GM12872 (cell line): ENCODE results near the gene TM4SF1.

Experiments used
- TF ChIP-seq, protein P1 (sequence below): IDR thresholded peaks from 3 replicates; pipeline ENCODE4 v1.5.1; 2011; ENCODE audit warnings: low read depth, mild to moderate bottlenecking, low read length, moderate library complexity; ENCODE audit not compliant: insufficient read depth

The TM4SF1 gene

GRCh38 chr3:149324332-149324731 is 53.1 kb downstream of the TM4SF1 start:
- TF ChIP-seq, protein P1, sequence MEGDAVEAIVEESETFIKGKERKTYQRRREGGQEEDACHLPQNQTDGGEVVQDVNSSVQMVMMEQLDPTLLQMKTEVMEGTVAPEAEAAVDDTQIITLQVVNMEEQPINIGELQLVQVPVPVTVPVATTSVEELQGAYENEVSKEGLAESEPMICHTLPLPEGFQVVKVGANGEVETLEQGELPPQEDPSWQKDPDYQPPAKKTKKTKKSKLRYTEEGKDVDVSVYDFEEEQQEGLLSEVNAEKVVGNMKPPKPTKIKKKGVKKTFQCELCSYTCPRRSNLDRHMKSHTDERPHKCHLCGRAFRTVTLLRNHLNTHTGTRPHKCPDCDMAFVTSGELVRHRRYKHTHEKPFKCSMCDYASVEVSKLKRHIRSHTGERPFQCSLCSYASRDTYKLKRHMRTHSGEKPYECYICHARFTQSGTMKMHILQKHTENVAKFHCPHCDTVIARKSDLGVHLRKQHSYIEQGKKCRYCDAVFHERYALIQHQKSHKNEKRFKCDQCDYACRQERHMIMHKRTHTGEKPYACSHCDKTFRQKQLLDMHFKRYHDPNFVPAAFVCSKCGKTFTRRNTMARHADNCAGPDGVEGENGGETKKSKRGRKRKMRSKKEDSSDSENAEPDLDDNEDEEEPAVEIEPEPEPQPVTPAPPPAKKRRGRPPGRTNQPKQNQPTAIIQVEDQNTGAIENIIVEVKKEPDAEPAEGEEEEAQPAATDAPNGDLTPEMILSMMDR = no peak

GRCh38 chr3:149321640-149322039 is 55.8 kb downstream of the TM4SF1 start:
- TF ChIP-seq, protein P1 = no peak

DNA sequence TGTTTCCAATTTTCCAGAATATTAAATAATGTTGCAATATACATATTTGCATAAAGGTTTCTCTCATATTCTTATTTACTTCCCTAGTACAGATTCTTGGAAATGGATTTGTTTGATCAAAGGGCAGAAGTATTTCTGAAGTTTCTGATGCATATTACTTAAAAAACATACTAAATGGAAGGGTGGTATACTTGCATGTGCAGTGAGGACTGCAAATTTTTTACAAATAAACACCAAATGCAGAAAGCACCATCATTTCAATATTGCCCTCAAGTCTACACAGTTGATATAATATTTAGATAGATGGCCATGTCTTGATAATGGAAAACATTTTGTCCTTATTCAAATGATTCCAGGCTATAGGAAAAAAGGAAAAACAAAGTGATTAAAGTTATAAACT is 56.3 kb downstream of the TM4SF1 start:
- TF ChIP-seq, protein P1 = no peak

DNA sequence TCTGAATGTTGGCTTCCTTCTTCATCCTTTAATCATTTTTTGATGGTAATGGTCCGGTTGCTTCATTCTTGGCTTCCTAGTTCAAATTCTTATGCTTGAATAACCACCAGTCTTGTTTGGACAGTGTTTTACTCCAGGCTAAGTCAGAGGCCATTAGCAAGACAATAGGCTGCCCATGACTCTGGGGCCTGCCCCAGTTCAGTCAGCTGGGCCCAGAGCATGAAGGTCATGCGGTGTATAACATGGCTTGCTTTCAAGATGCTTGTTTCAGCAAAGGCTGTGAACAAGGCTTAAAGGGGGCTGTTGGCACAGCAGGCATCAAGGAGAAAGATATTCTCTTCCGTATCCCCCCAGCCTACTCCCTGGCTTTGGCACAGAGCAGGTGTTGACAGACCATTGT is 57.7 kb downstream of the TM4SF1 start:
- TF ChIP-seq, protein P1 = no peak
